NCI-H2171 treated with DMSO at 0.1 percent for 48 hours (cell line): ENCODE measurements around the gene ARID2.

Source experiments
- DNase-seq: peaks from one replicate; lab custom pipeline; 2025; lab: John Stamatoyannopoulos, UW

Gene ARID2

DNA sequence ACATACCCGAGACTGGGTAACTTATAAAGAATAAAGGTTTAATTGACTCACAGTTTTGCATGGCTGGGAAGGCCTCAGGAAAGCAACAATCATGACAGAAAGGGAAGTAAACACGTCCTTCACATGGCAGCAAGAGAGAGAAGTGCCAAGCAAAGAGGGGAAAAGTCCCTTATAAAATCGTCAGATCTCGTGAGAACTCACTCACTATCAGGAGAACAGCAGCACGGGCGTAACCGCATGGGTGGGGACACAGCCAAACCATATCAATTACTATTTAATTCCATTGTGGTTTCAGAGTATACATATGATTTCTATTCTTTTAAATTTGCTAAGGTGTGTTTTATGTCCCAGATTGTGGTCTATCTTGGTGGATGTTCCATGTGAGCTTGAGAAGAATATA is 142.9 kb downstream of the ARID2 start:
- DNase-seq: no peak

DNA sequence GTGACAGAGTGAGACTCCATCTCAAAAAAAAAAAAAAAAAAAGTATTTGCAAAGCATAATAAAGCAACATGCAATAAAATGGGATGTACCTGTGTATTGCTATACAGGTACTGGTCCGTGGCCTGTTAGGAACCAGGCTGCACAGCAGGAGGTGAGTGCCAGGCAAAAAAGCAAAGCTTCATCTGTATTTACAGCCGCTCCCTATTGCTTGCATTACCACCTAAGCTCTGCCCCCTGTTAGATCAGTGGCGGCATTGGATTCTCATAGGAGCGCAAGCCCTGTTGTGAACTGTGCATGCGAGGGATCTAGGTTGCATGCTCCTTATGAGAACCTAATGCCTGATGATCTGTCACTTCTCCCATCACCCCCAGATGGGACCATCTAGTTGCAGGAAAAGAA is 147.6 kb downstream of the ARID2 start:
- no peak for DNase-seq

DNA sequence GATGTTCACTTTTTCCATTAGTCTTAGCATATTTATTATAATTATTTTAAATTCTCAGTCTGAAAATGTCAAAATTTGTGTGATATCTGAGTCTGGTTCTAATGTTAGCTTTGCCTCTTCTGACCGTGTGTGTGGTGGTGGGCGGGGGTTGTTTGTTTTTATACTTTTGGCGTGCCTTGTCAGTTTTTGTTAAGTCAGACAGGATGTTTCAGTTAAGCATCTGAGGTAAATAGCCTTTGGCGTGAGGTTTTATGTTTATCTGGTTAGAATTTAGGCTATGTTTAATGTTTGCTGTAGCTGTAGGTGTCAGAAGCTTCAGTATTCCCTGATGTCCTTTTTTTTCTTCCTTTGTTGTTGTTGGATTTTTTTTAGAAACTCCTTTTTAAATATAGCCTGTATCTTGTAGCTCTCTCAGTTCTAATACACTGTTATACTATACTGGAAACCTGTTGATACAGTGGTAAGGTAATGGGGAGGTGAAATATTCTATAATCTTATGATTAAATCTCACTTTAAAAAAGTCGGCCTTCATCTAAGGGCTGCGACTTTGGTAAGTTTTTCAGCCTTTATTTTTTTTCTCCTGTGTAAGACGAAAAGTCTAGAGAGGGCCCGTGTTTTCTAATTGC is 149.2 kb downstream of the ARID2 start:
- DNase-seq: no peak

DNA sequence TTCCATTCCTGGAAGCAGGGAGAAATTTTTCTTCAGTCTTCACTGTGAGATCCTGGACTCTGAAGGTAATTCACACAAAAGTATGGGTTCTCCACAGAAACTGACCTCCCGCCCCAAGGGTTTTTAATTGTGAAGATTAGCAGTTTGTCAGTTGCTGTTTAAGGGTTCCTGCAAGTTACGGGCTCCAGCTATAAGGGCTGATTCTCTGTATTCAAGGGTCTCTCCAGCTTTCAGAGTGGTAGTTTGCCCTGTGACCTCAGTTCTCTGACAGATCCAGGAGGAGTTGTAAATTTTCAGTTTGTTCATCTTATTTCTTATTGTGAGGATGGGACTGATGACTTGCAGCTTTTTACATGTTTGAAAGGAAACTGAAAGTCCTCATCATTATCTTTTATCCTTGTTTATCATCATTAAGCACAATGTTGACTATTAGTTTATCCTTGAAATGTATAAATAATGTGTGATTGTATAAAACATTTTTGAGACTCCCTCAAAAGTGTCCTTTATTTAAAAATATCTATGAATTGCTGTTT is 149.9 kb downstream of the ARID2 start:
- DNase-seq: no peak

DNA sequence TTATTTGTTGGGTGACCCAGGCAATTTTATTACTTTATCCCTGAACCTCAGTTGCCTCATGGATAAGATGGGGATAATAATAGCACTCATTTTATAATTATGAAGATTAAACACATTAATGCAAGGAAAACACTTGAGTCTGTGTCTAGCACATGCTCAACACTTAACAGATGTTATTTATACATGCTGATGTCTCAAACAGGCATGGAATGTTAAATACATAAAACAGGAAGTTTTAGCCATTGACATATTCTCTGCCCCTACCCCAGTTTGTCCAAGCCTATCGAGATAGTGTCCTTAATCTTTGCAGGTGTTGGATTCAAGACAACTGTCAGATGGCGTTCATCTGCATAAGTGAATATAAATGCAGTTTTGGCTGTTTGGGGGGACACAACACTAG is 151.0 kb downstream of the ARID2 start:
- no peak for DNase-seq

DNA sequence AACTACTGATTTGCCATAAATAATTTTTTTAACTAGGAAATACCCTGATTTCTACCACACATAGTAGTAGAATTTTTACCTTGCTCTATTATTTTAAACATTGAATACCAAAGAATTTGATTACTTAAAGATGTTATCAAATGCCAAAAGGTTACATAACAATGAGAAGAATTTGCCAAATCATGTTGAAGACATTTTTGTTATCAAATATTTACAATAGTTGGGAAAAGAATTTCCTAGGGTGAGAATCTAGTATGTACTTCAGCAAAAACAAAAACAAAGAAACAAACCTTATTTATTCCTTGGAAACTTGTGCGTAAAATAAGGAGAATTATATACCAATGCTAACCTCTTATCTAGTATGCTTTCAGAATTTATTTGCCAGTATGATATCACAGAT is 153.7 kb downstream of the ARID2 start:
- DNase-seq: no peak

DNA sequence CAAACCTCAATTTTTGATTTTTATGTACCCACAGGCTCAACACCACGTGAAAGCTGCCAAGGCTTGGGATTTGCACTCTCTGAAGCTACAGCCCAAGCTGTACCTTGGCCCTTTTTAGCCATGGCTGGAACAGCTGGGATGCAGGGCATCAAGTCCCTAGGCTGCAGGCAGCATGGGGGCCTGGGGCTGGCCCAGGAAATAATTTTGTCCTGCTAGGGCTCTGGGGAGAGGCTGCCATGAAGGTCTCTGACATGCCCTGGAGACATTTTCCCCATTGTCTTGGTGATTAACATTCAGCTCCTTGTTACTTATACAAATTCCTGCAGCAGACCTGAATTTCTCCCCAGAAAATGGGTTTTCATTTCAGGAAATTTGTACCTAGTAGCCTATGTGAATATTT is 157.2 kb downstream of the ARID2 start:
- no peak for DNase-seq

DNA sequence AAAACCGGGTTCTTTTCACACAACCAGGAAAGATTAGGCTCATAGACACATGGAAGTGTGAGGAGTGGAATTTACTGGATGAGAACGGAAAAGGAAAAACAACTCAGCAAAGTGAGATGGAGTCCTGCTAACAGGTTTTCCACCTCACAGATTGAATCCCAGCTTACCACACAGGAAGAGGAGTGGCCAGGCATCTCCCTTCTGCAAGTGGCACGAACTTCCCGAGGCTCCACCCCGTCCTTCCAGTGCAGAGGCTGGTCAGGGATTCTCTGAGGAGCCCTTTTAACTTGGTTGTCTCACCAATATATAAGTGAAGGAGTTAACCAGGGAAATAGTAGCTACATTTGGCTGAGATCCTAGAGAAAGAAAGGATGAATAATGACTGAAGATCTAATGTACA is 158.0 kb downstream of the ARID2 start:
- no peak for DNase-seq

DNA sequence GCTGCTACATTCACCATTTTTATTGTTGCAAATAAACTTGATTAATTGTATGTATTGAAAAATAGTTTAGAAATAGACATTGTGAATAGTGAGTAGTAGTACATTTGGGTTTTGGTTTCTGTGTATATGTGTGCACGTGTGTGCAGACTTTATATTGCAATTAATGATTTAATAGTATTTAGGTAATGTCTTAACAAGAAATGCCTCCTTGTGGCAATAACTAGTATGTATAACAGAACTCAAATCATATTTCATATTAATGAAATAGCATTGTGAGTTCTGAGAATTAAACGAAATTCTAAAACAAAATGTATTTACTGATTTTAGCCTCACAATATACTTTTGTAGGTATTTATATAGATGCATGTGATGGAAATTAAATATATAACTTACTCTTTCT is 160.8 kb downstream of the ARID2 start:
- no peak for DNase-seq

DNA sequence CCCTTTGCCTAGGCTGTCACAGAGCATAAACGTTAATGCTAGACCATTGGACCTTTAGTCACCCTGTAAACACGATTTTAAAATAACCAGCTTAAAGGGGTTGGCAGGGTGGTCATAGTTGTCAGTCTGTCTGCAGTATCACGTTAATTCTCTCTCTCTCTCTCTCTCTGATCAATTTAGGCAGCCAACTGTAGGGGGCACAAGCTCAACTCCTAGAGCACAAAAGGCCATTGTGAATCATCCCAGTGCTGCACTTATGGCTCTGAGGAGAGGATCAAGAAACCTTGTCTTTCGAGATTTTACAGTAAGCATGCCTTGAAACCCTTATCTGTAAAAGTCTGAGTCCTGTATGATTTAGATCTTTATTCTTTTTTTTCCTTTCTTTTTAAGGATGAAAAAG is 163.7 kb downstream of the ARID2 start:
- no peak for DNase-seq

DNA sequence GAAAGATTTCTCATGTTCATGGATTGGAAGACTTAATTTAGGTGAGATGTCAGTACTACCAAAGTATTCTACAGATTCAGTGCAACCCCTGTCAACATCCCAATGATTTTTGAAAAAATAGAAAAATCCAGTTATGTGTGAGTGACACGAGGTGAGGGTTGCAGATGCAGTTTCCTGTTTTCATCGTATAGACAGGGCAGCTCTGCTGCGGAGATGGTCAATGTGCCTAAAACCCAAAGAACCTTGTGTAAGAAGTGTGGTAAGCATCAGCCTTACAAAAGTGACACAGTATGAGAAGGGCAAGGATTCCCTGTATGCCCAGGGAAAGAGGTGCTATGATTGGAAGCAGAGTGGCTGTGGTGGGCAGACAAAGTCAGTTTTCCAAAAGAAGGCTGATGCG is 166.5 kb downstream of the ARID2 start:
- no peak for DNase-seq

DNA sequence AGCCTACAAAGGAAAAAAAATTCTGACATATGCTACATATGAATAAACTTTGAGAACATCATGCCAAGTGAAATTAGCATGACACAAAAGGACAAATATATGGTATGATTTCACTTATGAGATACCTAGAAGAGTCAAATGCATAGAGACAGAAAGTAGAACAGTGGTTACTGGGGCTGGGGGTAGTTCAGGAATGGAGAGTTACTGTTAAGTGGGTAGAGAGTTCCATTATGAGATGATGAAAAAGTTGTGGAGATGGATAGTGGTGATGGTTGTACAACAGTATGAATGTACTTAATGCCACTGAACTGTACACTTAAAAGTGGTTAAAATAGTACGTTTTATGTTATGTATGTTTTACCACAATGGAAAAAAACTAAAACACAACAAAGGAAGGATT is 168.6 kb downstream of the ARID2 start:
- DNase-seq: no peak

DNA sequence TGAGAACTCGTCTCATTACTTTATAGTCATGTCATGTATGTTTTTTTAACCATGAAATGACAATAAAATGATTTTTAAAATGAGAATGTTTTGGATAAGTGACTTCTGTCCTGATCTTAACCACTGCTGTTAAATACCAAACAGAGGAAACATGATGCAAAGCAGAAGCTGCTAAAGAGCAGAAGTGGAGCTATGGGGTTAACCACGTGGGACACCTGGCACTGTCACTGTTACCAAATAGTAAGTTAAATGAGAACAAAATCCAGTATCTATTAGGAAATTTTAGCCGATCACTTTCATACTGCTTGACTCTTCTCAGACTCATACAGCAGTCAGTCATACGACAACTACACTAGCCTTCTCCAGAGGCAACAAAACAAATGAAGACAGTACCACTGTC is 178.4 kb downstream of the ARID2 start:
- DNase-seq: no peak

DNA sequence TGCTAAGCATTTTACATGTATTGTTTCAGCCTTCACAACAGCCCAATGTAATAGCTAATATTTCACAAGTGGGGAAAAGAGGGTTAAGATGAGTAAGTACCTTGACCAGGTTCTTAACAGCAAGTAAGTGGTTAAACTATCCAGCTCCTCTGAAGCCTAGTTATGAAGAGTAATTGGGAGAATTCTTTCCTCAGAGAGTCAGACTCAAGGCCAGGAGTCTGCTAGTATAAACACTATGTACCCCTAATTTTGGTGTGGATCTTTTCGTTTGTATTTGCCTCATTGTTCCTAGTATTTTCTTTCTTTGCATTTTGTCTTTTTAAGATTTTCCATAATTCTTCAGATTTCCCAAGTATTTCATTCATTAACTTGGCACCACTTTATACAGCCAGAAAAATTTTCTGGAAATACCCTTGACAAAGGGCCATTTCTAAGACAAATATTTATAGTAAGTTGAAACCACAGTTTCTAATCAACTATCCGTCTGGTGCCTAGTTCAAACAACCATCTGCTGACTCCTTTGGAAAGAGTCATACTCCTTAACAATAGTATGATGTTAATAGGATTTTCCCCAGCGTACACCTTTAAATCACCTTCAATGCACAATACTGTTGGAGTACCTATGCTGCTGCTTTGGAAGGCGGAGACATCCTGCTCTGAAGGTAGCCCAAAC is 179.7 kb downstream of the ARID2 start:
- peak; percentile 37 for DNase-seq

DNA sequence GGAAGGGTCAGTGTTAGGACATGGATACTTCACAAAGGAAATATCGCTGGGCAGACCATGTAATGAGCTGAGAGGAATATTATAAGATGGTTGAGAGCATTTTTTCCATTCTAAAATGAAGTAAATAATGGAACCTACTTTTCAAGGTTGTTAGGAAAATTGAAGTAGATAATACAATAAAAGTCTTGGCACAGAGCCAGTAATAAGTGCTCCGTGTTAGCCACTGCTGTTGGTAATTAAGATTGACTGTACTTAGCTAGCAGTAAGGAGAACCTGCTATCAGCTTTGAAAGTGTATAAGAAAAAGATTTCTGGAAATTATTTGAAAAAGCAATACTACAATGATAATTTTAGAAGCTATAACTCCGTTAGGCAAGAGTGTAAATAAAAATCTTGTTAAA is 183.3 kb downstream of the ARID2 start:
- no peak for DNase-seq

DNA sequence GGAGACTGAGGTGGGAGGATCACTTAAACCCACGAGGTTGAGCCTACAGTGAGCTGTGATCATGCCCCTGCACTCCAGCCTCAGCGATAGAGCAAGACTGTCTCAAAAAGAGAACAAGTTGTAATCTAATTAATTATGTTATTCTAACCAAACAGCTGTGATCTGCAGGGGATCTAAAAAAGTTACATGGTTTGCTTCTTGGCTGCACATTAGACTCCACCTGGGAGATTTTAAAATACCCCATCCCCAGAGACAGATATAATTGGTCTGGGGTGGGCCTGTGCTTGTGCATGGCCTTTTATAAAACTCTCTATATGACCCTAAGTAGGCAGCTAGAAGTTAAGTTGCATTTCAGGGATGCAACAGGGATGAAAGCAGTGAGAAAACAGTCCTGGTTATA is 184.1 kb downstream of the ARID2 start:
- no peak for DNase-seq

DNA sequence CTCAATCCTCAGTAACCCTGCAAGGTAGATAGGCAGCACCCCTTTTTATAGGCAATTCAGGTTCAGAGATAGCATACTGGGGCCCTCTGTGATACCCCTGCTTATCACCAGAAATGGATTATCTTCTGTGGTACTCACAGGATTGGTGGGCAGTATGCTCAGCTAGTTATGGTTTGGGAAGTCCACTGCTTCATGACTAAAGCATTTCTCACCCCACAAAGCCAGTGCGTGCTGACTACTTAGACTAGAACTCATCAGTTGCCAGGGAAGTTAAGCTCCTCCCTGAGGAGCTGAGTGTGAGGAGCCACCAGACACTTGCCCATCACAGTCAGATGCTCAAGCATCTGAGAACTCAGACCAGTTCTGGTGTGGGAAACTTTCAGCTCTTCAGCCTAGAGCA is 184.6 kb downstream of the ARID2 start:
- no peak for DNase-seq

DNA sequence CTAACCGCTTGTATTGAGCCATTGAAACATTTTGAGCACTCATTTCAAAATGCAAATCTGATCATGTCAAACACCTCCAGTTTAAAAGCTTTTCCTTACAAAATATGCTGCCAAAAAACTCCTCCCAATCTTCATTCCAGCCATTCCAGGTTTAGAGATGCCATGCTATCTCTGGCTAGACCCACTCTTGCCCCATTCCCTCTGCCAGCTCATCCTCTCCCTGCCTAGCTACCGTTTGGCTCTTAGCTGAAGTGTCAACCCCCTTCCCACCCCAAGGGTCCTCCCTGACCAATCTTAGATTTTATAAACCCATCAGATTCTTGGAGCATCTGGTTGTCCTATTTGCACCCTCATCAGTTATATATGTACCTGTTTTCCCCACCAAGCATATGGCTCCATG is 185.9 kb downstream of the ARID2 start:
- DNase-seq: no peak

DNA sequence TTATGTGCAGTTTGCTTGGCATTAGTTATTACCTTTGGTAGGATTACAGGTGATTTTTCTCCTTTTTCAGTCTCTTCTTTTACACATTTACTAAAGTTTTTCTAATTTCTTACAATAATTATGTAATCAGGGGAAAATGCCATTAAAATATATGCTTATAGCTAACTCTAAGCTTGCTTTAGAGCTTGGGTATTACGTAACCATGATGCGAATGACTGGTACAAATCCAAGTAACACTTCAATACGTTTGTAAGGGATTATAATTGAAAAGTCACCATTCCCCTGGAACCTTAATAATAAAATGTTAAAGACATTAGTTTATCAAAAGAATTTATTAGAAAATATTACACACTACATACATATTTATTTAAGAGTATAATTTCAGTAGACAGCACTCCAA is 189.3 kb downstream of the ARID2 start:
- no peak for DNase-seq

DNA sequence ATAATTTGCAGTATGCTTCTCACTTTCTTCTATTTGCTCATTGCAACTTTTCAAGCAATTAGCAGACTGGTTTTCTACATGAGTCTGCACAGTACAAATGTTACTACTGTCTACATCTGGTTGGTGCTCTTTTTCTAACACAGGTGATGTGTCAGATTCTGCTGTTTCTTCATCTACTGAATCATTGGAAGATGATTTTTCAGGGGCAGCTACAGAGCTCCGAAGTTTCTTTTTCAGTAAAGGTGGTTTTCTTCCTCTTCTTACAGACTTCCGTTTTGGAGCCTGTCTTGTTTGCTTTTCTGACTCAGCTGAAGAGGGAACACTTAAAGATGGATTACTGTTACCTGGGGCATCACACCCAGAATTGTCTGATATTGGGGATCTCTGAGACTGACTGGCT is 198.8 kb downstream of the ARID2 start:
- no peak for DNase-seq

DNA sequence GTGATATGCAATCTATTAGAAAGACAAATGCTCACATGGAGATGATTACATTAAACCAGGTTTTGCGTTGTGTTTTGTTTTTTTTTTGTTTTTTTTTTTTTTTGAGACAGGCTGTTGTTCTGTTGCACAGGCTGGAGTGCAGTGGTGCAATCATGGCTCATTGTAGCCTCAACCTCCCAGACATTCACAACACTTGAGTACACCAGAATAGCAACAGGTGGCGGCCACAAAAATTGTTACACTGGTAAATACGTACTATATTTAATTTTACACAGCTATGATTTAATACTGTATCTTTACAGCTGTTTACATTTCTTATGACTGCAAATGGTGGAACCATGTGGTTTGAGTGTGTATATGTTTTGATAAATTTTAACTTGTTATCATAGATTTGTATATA is 200.9 kb downstream of the ARID2 start:
- DNase-seq: no peak

DNA sequence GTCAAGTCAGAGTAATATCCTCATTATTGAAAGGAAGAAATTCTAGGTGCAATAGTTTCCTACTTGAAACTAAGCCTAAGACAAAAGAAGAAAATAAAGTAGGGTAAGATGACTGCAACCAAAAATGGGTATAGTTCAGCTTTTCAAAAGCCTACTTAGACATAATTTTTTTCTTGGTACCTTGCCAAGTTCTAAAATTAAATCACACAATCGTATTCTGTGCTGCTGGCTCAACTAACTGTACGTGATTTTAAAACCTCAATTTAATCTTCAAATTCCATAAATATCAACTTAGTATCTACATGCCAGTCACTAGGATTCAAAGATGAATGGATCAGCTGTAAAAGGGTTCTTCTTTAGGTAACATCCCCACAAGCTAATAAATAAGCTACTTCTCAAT is 204.0 kb downstream of the ARID2 start:
- no peak for DNase-seq

DNA sequence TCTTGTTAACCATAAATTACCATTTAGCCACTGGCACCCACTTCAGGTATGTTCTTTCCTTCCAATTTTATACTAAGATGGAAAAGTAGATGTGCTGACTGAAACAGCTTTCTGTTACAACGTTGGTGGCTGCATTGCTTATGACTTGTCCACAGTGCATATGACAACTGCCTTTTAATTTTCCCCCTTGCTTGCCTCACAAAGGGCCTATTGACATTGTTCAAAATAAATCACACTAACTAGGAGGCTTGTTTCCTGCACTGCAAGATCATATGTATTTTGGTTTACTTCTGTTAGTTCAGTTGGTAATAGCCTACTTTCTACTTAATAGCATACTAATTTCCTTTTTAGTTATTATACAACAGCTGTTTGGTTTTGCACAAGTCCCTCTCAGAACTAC is 205.4 kb downstream of the ARID2 start:
- no peak for DNase-seq

DNA sequence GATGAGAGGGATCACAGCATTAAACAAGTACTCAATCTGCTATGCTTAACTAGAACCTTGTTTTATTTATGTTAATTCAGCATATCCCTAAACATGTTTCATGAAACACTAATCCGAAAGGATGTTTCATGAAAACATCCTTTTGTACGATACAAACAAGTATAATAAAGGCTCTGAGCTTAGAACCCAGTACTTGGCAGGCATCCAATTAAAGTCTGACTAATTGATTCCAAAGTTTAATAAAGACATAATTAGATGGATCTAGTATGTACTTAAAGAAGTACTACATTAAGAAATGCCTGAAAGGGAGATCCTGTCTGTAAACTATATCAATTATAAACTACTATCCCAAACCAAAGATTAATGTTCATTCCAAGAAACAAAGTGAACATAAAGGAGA is 209.1 kb downstream of the ARID2 start:
- no peak for DNase-seq
